Measurements from ENCODE around the gene LRP8. TPM values are rescaled to one million over a fixed set of nuclear protein-coding genes. Genes with fewer than 3 reads are reported as not detected.

Gene LRP8
- total and polyA plus RNA-seq, 2 donors (not counting 1 experiment from before 2014, with no cell fraction given) = 7.8 to 9.4 TPM

GRCh38 chr1:53325326-53326087 lies 2.4 kb downstream of the LRP8 start:
- H3K4me1 Mint-ChIP-seq = peaks cover 25% of the 10 kb centered on the region
- Histone ChIP-seq H3K9ac (ENCODE audit: low read length) (peak overlapping the region; percentile 77), H3K4me3 (ENCODE audit: control extremely low read depth in 1 of 5, extremely low read depth in 1 of 5, insufficient read depth in 1 of 5, low read depth in 2 of 5, low read length in 4 of 5) (peak overlapping the region in 4 of 5 experiments; percentile 80 to 96 (median 86)), H3K79me2 (ENCODE audit: control insufficient read depth, insufficient read depth, low read length) (peaks cover 9% of the 10 kb centered on the region), H4K20me1 (ENCODE audit: control insufficient read depth, insufficient read depth, low read length, poor library complexity, severe bottlenecking) (no peaks in the 10 kb centered on the region), H3K27ac (ENCODE audit: low read length in 2 of 2) (peak overlapping the region in 1 of 2 donors; percentile 21), H3K4me1 (ENCODE audit: control insufficient read depth in 2 of 2, insufficient read depth in 2 of 2, low read length in 2 of 2) (peaks cover 6 to 26% of the 10 kb centered on the region in 2 donors), H3K27me3 (replicated peaks in 1 of 4; ENCODE audit: control extremely low read depth in 1 of 4, control insufficient read depth in 3 of 4, insufficient read depth in 4 of 4, low read length in 3 of 4) (no peaks in the 10 kb centered on the region), H2AFZ (ENCODE audit: insufficient read depth, low read depth, low read length, poor library complexity, severe bottlenecking) (peak overlapping the region; percentile 84), H3K4me2 (replicated peaks; ENCODE audit: low read depth, low read length, poor library complexity, severe bottlenecking) (peak overlapping the region; percentile 99), H3K9me3 (ENCODE audit: control extremely low read depth in 1 of 3, control insufficient read depth in 2 of 3, insufficient read depth in 1 of 3, low read length in 2 of 3) (no peaks in the 10 kb centered on the region), H3K36me3 (replicated peaks in 1 of 2; ENCODE audit: control extremely low read depth in 1 of 2, control insufficient read depth in 1 of 2, extremely low read depth in 1 of 2, insufficient read depth in 2 of 2, low read length in 1 of 2) (no peaks in the 10 kb centered on the region)
- no peak for ATAC-seq (ENCODE audit: low read depth)
- peak overlapping the region; percentile 87 for H3K27ac Mint-ChIP-seq
- ChIA-PET POLR2A (interaction anchor here (1.2 to 1.7 kb wide), 2 partner anchors 42 to 43 kb away, joined by 3 to 17 read pairs; no protein-coding TSS in a partner anchor), CTCF (interaction anchor here (1.0 to 3.5 kb wide), 5 partner anchors 9 to 68 kb away, joined by 4 to 15 read pairs (median 9); no protein-coding TSS in a partner anchor)
- no peaks in the 10 kb centered on the region for H3K9me3 Mint-ChIP-seq (ENCODE audit: insufficient read depth)
- no peak for DNase-seq
- peak overlapping the region; percentile 97 for H3K4me3 Mint-ChIP-seq
- TF ChIP-seq EZH2 (IDR thresholded peaks at IDR 0.05; ENCODE audit: borderline replicate concordance, insufficient read depth, low read depth, low read length, poor library complexity, severe bottlenecking) = no peak
- no peak for TF ChIP-seq CTCF (IDR thresholded peaks at IDR 0.05)
- no peaks in the 10 kb centered on the region for H3K27me3 Mint-ChIP-seq
- intact Hi-C loops (cut with micrococcal nuclease) = loop anchor here (1.0 to 10.0 kb wide), 9 partner anchors 43 to 958 kb away; partner anchors contain the start of genes CC2D1B, CPT2, CZIB and MAGOH
- WGBS (ENCODE audit: insufficient coverage) = 16% methylated on average over 25 of the region's 26 CpGs

Data from B cell (primary cell).